HG02973 (cell line): ENCODE measurements around the gene IL12A.

Experiments used
- ATAC-seq: cut with Tn5 transposase; IDR thresholded peaks from one replicate; pipeline ENCODE4 v1.9.1; 2021; ENCODE audit warnings: moderate library complexity; ENCODE audit not compliant: unreplicated experiment

Gene IL12A

GRCh38 chr3:159989973-159990846 lies 1.6 kb downstream of the IL12A start:
- ATAC-seq: no peak

DNA sequence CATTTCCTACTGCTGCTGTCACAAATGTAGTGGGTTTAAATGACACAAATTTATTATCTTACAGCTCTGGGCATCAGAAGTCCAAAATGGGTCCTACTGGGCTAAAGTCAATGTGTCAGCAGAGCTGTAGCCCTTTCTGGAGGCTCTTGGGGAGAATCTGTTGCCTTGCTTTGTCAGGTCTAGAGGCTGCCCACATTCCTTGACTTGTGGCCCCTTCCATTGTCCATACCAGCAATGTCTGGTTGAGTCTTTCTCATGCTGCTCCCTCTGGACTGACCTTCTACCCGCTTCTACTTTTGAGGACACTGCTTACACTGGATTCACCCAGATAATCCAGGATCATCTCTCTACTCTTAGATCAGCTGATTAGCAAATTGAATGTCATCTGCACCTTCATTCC lies 3.0 kb downstream of the IL12A start:
- ATAC-seq: no peak

DNA sequence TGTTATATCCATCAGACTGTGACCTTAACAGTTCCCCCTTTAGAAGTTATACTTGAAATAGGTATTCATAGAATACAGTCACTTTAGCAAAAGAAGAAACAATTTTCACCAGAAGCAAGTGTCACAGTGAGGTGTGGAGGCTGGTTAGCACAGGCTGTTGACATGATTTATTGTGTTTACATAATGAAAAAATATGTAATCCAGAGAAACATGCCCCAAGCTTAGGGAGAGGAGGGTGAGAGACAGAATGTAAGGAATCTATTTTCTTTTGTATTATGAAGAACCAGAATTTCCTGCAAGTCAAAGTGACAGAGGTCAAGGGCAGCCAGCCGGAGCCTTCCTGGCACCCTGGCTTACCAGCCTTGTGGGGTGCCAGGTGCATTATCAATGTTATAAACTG lies 4.0 kb downstream of the IL12A start:
- no peak for ATAC-seq

GRCh38 chr3:159994182-159994581 lies 5.5 kb downstream of the IL12A start:
- ATAC-seq: no peak

- no peak for ATAC-seq
Measured at GRCh38 chr3:159995091-159995490, 6.5 kb downstream of the IL12A start.

DNA sequence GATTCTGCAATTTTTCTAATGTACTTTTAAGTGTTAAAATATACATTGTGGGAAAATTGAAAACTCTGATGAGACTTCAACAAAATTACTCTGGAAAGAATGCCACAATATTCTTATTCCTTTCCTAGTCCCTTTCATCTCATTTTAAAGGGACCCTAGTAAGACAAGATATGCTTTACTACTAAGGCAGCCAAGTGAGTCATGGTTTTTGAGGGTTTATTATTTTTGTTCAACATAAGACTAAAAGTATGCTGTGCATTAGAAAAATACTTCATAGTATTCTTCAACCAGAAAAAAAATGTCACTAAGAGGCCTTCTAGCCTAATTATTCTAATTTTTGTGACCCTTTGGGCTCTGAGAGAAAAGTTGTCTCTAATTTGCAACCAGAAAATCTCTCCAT lies 7.4 kb downstream of the IL12A start:
- no peak for ATAC-seq

- no peak for ATAC-seq
Measured at GRCh38 chr3:159996959-159997358, 8.3 kb downstream of the IL12A start.

GRCh38 chr3:160001148-160001760 lies 12.6 kb downstream of the IL12A start:
- ATAC-seq: no peak

DNA sequence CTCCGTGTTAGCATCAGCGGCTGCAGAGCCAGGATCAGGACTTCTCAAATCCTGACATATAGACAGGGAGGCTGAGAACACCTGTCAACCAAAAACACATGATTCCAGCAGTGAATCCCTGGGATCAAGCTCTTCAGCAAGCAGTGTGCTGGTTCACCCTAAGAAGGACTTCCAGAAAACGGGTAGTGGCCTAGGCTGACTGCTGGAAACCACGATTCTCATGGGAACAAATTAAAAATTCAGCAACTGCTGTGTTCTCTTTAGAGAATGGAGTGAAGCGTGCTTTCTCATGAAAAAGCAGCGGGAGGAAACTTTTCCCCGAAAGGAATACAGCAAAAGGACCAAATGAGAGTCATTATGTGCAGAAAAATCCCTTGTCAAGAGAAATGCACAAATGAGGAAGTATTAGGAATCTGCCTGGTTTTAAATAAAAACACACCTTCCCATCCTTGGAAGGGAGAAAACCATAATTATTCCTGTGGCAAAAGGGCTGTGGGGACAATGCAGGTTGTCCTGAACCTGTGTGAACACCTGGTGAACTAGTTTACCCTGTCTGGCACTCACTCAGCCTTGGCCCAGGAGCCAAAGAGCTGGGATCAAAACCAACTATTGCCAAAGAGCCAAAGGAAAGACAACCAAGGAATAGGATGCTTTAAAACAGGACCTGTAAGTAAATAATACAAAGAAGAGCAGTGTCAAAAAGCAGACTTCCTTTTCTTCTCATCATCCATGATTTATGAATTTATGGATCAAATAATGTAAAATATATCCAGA lies 13.4 kb downstream of the IL12A start:
- ATAC-seq: no peak

GRCh38 chr3:160003520-160004128 lies 15.0 kb downstream of the IL12A start:
- peak; percentile 69 for ATAC-seq

GRCh38 chr3:160005004-160005403 lies 16.4 kb downstream of the IL12A start:
- no peak for ATAC-seq

GRCh38 chr3:160006282-160007163 lies 17.9 kb downstream of the IL12A start:
- ATAC-seq: no peak

- no peak for ATAC-seq
Measured at GRCh38 chr3:160008961-160009360, 20.3 kb downstream of the IL12A start.

DNA sequence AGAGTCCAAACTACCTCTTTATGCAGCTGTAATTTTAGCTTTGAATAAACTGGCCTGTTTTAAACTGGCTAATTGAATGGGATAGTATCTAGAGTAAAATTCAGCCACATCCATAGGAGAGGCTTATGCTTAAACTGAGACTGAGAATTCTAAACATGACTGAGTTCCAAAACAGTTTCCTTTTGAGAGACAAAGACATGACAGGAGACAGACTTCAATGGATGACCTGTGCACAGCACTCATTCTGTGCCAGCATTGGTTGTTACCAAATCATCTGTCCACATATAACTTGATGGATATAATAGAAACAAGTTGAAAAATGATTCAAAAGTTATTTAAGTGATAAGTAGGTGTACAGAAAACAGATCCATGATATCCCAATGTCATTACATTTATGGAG lies 20.9 kb downstream of the IL12A start:
- peak; percentile 23 for ATAC-seq

- ATAC-seq: peak; percentile 67
Measured at GRCh38 chr3:160010578-160010977, 21.9 kb downstream of the IL12A start.

GRCh38 chr3:160012108-160012507 lies 23.5 kb downstream of the IL12A start:
- peak; percentile 85 for ATAC-seq

GRCh38 chr3:160016972-160017371 lies 28.3 kb downstream of the IL12A start:
- ATAC-seq: no peak

GRCh38 chr3:160018959-160019358 lies 30.3 kb downstream of the IL12A start:
- no peak for ATAC-seq

DNA sequence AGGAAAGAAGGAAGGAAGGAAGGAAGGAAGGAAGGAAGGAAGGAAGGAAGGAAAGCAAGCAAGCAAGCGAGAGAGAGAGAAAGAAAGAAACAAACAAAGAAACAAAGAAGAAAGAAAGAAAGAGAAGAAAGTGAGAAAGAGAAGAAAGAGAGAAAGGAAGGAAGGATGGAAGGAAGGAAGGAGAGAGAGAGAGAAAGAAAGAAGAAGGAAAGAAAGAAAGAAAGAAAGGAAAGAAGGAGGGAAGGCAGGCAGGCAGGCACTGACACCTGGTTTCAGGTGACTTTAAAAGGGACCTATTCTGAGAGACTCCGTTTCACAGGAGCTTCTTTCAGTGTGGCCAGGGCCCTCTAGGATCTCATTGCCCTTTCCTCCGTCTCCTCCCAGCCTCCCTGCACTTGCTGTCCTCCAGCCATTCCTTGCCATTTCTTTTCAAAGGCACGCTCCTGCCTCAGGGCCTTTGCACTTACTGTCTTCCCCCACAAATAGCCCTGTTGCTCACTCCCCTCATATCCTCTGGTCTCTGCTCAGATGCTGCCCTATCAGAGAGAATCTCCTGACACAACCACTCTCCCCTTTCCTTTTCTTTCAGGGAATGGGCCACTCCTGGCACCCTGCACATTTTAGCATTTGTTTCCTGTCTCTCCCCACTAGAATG lies 31.5 kb downstream of the IL12A start:
- no peak for ATAC-seq

DNA sequence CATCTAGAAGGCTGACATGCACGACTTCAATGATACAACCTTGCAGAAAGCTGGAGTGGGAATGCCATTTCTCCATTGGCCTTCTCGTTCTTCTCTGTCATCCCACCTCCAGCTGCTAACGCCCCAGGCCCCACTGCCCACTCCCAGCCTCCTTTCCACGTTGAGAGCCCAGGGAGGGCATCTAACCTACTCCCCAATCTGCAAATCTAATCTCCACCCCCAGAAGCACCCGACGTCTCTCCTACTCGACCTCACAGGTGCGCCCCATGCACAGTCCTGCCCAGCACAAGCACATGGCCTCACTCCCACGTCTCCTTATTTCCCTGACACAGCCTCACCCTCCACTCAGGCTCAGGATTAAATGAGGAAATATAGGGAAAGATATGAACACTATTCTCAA lies 33.4 kb downstream of the IL12A start:
- ATAC-seq: no peak
